ENCODE measurements around the gene SNX13.

- TF ChIP-seq, protein P1, sequence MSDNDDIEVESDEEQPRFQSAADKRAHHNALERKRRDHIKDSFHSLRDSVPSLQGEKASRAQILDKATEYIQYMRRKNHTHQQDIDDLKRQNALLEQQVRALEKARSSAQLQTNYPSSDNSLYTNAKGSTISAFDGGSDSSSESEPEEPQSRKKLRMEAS (IDR thresholded peaks at IDR 0.05; ENCODE audit: insufficient read depth, insufficient read length), result no peak
- no peak for TF ChIP-seq POLR2A (IDR thresholded peaks at IDR 0.05; ENCODE audit: low read depth, low read length)
- no peak for TF ChIP-seq CTCF (IDR thresholded peaks at IDR 0.05; ENCODE audit: extremely low read depth in 1 of 2, insufficient read depth in 1 of 2, low read depth in 1 of 2, low read length in 2 of 2)
- peak; percentile 40 for TF ChIP-seq POLR2AphosphoS5 (IDR thresholded peaks at IDR 0.05; ENCODE audit: insufficient read depth, low read depth, low read length)
- no peak for TF ChIP-seq MYC (IDR thresholded peaks at IDR 0.05; ENCODE audit: low read depth, low read length)
- peak; percentile 68 for TF ChIP-seq FOS (IDR thresholded peaks at IDR 0.05; ENCODE audit: borderline replicate concordance, insufficient read depth, low read length)
- TF ChIP-seq EZH2 (IDR thresholded peaks at IDR 0.05; ENCODE audit: borderline replicate concordance, low read depth, low read length, severe bottlenecking), result no peak
- TF ChIP-seq JUN (IDR thresholded peaks at IDR 0.05; ENCODE audit: borderline replicate concordance, insufficient read depth, insufficient read length, low read depth), result no peak
Observed at GRCh38 chr7:17781491-17782215, 158.6 kb downstream of the SNX13 start.
